Activated T-helper 1 cell treated with Interleukin-2 at 50 U/mL for 16 hours (primary cell): Measurements from ENCODE around the gene ARPP21.

Experiments used
- DNase-seq: peaks from one replicate; pipeline ENCODE4 v3.0.0-alpha.2; 2020; ENCODE audit warnings: low read depth

The ARPP21 gene

GRCh38 chr3:35641920-35642527 is 2.7 kb downstream of the ARPP21 start:
- DNase-seq = no peak

- DNase-seq = no peak
Measured at GRCh38 chr3:35643495-35643894, 4.2 kb downstream of the ARPP21 start.

- no peak for DNase-seq
Measured at GRCh38 chr3:35644451-35644850, 5.1 kb downstream of the ARPP21 start.

- DNase-seq = no peak
Measured at GRCh38 chr3:35645189-35645588, 5.9 kb downstream of the ARPP21 start.

- DNase-seq = no peak
Measured at GRCh38 chr3:35646081-35646480, 6.8 kb downstream of the ARPP21 start.

- DNase-seq = no peak
Measured at GRCh38 chr3:35647461-35647860, 8.1 kb downstream of the ARPP21 start.

GRCh38 chr3:35648347-35648746 is 9.0 kb downstream of the ARPP21 start:
- no peak for DNase-seq

- DNase-seq = no peak
Measured at GRCh38 chr3:35649405-35649804, 10.1 kb downstream of the ARPP21 start.

- DNase-seq = no peak
Measured at GRCh38 chr3:35651426-35651825, 12.1 kb downstream of the ARPP21 start.

- DNase-seq = no peak
Measured at GRCh38 chr3:35651851-35652250, 12.5 kb downstream of the ARPP21 start.

- no peak for DNase-seq
Measured at GRCh38 chr3:35653347-35653746, 14.0 kb downstream of the ARPP21 start.

GRCh38 chr3:35654476-35654875 is 15.2 kb downstream of the ARPP21 start:
- no peak for DNase-seq

- DNase-seq = no peak
Measured at GRCh38 chr3:35658686-35659085, 19.4 kb downstream of the ARPP21 start.

- no peak for DNase-seq
Measured at GRCh38 chr3:35659768-35660167, 20.4 kb downstream of the ARPP21 start.

- DNase-seq = no peak
Measured at GRCh38 chr3:35663471-35663870, 24.1 kb downstream of the ARPP21 start.

GRCh38 chr3:35664460-35664919 is 25.2 kb downstream of the ARPP21 start:
- no peak for DNase-seq

- DNase-seq = no peak
Measured at GRCh38 chr3:35665390-35666055, 26.2 kb downstream of the ARPP21 start.

GRCh38 chr3:35666888-35667287 is 27.6 kb downstream of the ARPP21 start:
- no peak for DNase-seq

GRCh38 chr3:35670408-35670965 is 31.2 kb downstream of the ARPP21 start:
- DNase-seq = no peak

- no peak for DNase-seq
Measured at GRCh38 chr3:35671483-35671882, 32.2 kb downstream of the ARPP21 start.

GRCh38 chr3:35673017-35673416 is 33.7 kb downstream of the ARPP21 start:
- DNase-seq = no peak

GRCh38 chr3:35674451-35675109 is 35.3 kb downstream of the ARPP21 start:
- DNase-seq = no peak

GRCh38 chr3:35675206-35675605 is 35.9 kb downstream of the ARPP21 start:
- DNase-seq = no peak
